ENCODE data around the gene MAPK7. TPM values are rescaled to one million over a fixed set of nuclear protein-coding genes. Genes with fewer than 3 reads are reported as not detected.

Gene MAPK7
- total RNA-seq, 6 experiments from 2014 or later = 5.7 to 9.2 (median 6.7) TPM

GRCh38 chr17:19409509-19409908 is 31.2 kb downstream of the MAPK7 start:
- DNase-seq = no peak
- H3K27me3 ChIP-seq = no peaks in the 10 kb centered on the region
- no peak for ATAC-seq
- WGBS (ENCODE audit: insufficient coverage, low coverage, low lambda C conversion rate, missing lambda C conversion rate) = 94% methylated on average over 2 of the region's 3 CpGs
- H3K4me3 ChIP-seq = no peak overlapping the region
- intact Hi-C loops (cut with DNase I) = no loop called here
- TF ChIP-seq, protein P1, sequence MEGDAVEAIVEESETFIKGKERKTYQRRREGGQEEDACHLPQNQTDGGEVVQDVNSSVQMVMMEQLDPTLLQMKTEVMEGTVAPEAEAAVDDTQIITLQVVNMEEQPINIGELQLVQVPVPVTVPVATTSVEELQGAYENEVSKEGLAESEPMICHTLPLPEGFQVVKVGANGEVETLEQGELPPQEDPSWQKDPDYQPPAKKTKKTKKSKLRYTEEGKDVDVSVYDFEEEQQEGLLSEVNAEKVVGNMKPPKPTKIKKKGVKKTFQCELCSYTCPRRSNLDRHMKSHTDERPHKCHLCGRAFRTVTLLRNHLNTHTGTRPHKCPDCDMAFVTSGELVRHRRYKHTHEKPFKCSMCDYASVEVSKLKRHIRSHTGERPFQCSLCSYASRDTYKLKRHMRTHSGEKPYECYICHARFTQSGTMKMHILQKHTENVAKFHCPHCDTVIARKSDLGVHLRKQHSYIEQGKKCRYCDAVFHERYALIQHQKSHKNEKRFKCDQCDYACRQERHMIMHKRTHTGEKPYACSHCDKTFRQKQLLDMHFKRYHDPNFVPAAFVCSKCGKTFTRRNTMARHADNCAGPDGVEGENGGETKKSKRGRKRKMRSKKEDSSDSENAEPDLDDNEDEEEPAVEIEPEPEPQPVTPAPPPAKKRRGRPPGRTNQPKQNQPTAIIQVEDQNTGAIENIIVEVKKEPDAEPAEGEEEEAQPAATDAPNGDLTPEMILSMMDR (IDR thresholded peaks at IDR 0.05) = no peak
- TF ChIP-seq POLR2A (IDR thresholded peaks at IDR 0.05) = no peak
- H3K4me1 ChIP-seq = no peaks in the 10 kb centered on the region
- H3K27ac ChIP-seq = no peak overlapping the region
- no peaks in the 10 kb centered on the region for H3K9me3 ChIP-seq
- no peaks in the 10 kb centered on the region for H3K36me3 ChIP-seq

DNA sequence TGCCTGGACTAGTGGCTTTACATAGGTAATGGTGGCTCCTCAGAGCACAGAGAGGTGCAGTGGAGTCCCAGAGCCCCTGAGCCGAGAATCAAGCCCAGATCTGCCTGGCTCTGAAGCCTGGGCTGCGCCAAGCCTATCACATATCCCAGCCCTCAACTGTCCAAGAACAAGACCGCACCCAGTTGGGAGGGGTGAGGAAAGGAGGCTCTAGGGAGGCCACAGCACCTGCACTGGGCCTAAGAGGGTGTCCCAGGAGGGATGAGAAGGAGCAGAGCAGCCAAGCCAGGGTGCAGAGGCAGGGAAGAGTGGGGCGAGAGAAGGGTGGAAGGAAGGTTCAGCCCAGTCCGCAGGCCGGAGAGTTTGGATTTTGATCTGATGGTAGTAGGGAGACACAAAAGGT is 31.8 kb downstream of the MAPK7 start:
- Histone ChIP-seq H3K36me3 (no peaks in the 10 kb centered on the region), H3K4me3 (no peak overlapping the region), H3K27me3 (no peaks in the 10 kb centered on the region), H3K9me3 (no peaks in the 10 kb centered on the region), H3K4me1 (no peaks in the 10 kb centered on the region), H3K27ac (no peak overlapping the region)
- no peak for TF ChIP-seq POLR2A (IDR thresholded peaks at IDR 0.05)
- TF ChIP-seq, protein P1 (IDR thresholded peaks at IDR 0.05) = no peak
- no peak for DNase-seq
- 80% methylated on average over 6 of the region's 6 CpGs for WGBS (ENCODE audit: insufficient coverage, low coverage, low lambda C conversion rate, missing lambda C conversion rate)
- ATAC-seq = no peak
- intact Hi-C loops (cut with DNase I) = no loop called here

DNA sequence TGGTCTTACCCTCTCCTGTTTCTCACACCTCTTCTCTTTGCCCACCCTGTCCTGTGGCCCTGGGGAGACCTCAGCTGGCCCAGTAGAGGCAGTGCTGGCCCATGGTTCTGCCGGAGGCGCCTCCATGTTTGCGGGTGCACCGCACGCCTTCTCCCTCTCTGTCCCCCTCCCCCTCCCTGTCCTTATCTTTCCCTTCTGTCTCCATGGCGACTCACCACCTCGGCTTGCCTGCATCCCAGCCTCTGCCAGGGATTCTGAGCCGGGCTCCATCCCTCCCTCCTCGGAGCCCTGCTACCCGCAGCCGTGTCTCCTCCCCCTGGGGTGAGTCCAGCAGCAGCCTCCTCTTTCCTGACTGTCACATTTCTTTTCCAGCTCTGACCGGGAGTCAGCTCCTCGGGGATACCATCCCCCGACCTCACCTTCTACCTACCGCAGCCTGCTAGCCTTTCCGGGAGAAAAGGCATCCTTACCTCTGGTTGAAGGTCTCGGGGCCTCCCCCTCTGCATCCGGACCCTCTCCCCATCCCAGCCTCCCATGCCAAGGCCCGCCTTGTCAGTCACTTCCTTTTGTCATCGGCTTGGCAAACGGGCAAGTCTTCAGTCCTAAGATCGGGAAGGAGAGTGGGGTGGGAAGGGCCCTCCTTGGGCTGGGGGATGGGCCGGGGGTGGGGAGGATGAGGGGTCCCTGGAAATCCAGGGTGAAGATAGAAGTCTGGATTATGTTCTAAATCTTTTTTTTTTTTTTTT is 32.8 kb downstream of the MAPK7 start, which contains the start of gene RNF112:
Gene RNF112 (plus strand): TSS at position 358 of the 746 bp plus-strand sequence. CDS start 177 bp downstream, at position 535.
- Histone ChIP-seq H3K4me1 (no peaks in the 10 kb centered on the region), H3K9me3 (no peaks in the 10 kb centered on the region), H3K4me3 (no peak within 1 kb of the TSS), H3K36me3 (no peaks in the 10 kb centered on the region), H3K27me3 (no peaks in the 10 kb centered on the region), H3K27ac (no peak within 1 kb of the TSS)
- ATAC-seq (peak in 1 of 4 donors; percentile 15), DNase-seq (no peak)
- WGBS (ENCODE audit: insufficient coverage, low coverage, low lambda C conversion rate, missing lambda C conversion rate) = 18% methylated on average over 23 of the region's 23 CpGs
- intact Hi-C loops (cut with DNase I) = no loop called here
- TF ChIP-seq, protein P1 (IDR thresholded peaks at IDR 0.05) = no peak
- TF ChIP-seq POLR2A (IDR thresholded peaks at IDR 0.05) = no peak

GRCh38 chr17:19411631-19412030 is 33.3 kb downstream of the MAPK7 start:
- H3K27me3 ChIP-seq = no peaks in the 10 kb centered on the region
- 61% methylated on average over 4 of the region's 9 CpGs for WGBS (ENCODE audit: insufficient coverage, low coverage, low lambda C conversion rate, missing lambda C conversion rate)
- no peak for ATAC-seq
- no peak overlapping the region for H3K4me3 ChIP-seq
- intact Hi-C loops (cut with DNase I) = no loop called here
- H3K36me3 ChIP-seq = no peaks in the 10 kb centered on the region
- DNase-seq = no peak
- TF ChIP-seq, protein P1 (IDR thresholded peaks at IDR 0.05) = no peak
- TF ChIP-seq POLR2A (IDR thresholded peaks at IDR 0.05) = no peak
- H3K27ac ChIP-seq = no peak overlapping the region
- H3K4me1 ChIP-seq = no peaks in the 10 kb centered on the region
- H3K9me3 ChIP-seq = no peaks in the 10 kb centered on the region
